NT2/D1 (cell line): ENCODE results near the gene SPC24.

Experiments
- YY1 ChIP-seq: IDR thresholded peaks from 2 replicates; pipeline ENCODE4 v1.6.1; 2011; ENCODE audit not compliant: insufficient read length, insufficient read depth
- ZNF274 ChIP-seq: IDR thresholded peaks from 2 replicates; pipeline ENCODE4 v1.6.1; 2011; ENCODE audit warnings: mild to moderate bottlenecking, low read depth, low read length

GRCh38 chr19:11168568-11168967 lies 13.0 kb upstream of the SPC24 start:
- TF ChIP-seq ZNF274 (no peak), YY1 (no peak)
